HepG2 (cell line): Measurements from ENCODE around the gene EVI5.

Experiments
- DDIT3 ChIP-seq: sonication (generic); formaldehyde crosslinking; IDR thresholded peaks from 2 replicates; pipeline ENCODE4 v1.4.0; 2020; ENCODE audit warnings: mild to moderate bottlenecking, missing genetic modification reagents
- DR1 ChIP-seq: sonication (generic); formaldehyde crosslinking; IDR thresholded peaks from 2 replicates; pipeline ENCODE4 v1.8.0; 2021; ENCODE audit warnings: mild to moderate bottlenecking, missing genetic modification reagents, inconsistent platforms
- EZH2 ChIP-seq: conservative IDR thresholded peaks from 2 replicates; pipeline ENCODE4 v1.6.1; 2012; ENCODE audit warnings: mild to moderate bottlenecking, low read depth, low read length, moderate library complexity
- HDAC6 ChIP-seq: fragments of 200-600 bp; sonication (generic); IDR thresholded peaks from 2 replicates; pipeline ENCODE4 v1.7.0; 2017; ENCODE audit warnings: mild to moderate bottlenecking, antibody characterized with exemption, low read length, low read depth
- HOXD1 ChIP-seq: sonication (generic); formaldehyde crosslinking; IDR thresholded peaks from 2 replicates; pipeline ENCODE4 v1.5.0; 2020; ENCODE audit warnings: missing genetic modification reagents
- NFE2 ChIP-seq: sonication (generic); formaldehyde crosslinking; IDR thresholded peaks from 2 replicates; pipeline ENCODE4 v1.4.0; 2020; ENCODE audit warnings: missing genetic modification reagents
- PATZ1 ChIP-seq: sonication (generic); formaldehyde crosslinking; IDR thresholded peaks from 2 replicates; pipeline ENCODE4 v1.4.0; 2020; ENCODE audit warnings: missing genetic modification reagents
- POLR2A ChIP-seq, 2 experiments: IDR thresholded peaks; 2 replicates each; pipeline ENCODE4 v1.6.1; 2011; ENCODE audit warnings: low read depth in 2 of 2, low read length in 2 of 2, mild to moderate bottlenecking in 1 of 2, moderate library complexity in 1 of 2; ENCODE audit not compliant: insufficient read depth in 1 of 2
- REST ChIP-seq, 2 experiments: IDR thresholded peaks; 2 replicates each; pipeline ENCODE4 v1.6.1; 2011 to 2012; ENCODE audit warnings: low read length in 2 of 2, borderline replicate concordance in 1 of 2, low read depth in 1 of 2, mild to moderate bottlenecking in 1 of 2, moderate library complexity in 1 of 2
- TBP ChIP-seq: sonication (generic); formaldehyde crosslinking; IDR thresholded peaks from 2 replicates; pipeline ENCODE4 v1.5.0; 2020; ENCODE audit warnings: missing genetic modification reagents
- ZIK1 ChIP-seq: sonication (generic); formaldehyde crosslinking; IDR thresholded peaks from 2 replicates; pipeline ENCODE4 v1.5.0; 2020; ENCODE audit warnings: mild to moderate bottlenecking, low read depth, missing genetic modification reagents, borderline replicate concordance
- ZMYM2 ChIP-seq: sonication (generic); formaldehyde crosslinking; IDR thresholded peaks from 2 replicates; pipeline ENCODE4 v1.8.0; 2022; ENCODE audit warnings: mild to moderate bottlenecking, missing genetic modification reagents
- ZNF362 ChIP-seq: sonication (generic); formaldehyde crosslinking; IDR thresholded peaks from 2 replicates; pipeline ENCODE4 v1.4.0; 2020; ENCODE audit warnings: missing genetic modification reagents, mild to moderate bottlenecking, borderline replicate concordance

GRCh38 chr1:92503043-92503925 lies 281.6 kb downstream of the EVI5 start:
- TF ChIP-seq POLR2A (IDR thresholded peaks at IDR 0.05; ENCODE audit: insufficient read depth in 1 of 2, low read depth in 2 of 2, low read length in 2 of 2), result no peak
- no peak for TF ChIP-seq DDIT3 (CRISPR knock-in tag)
- TF ChIP-seq ZNF362 (CRISPR knock-in tag), result no peak
- TF ChIP-seq PATZ1 (CRISPR knock-in tag), result no peak
- TF ChIP-seq REST (IDR thresholded peaks at IDR 0.05; ENCODE audit: borderline replicate concordance in 1 of 2, low read depth in 1 of 2, low read length in 2 of 2), result no peak
- no peak for TF ChIP-seq HDAC6
- TF ChIP-seq TBP (CRISPR knock-in tag), result no peak
- no peak for TF ChIP-seq NFE2 (CRISPR knock-in tag)
- no peak for TF ChIP-seq DR1 (CRISPR knock-in tag)
- TF ChIP-seq EZH2, result no peak
- no peak for TF ChIP-seq HOXD1
- TF ChIP-seq ZMYM2, result no peak
- no peak for TF ChIP-seq ZIK1 (CRISPR knock-in tag)
